Lower lobe of right lung (tissue), 2 donors: ENCODE measurements around the gene PLEKHA1. TPM values are rescaled to one million over a fixed set of nuclear protein-coding genes. Genes with fewer than 3 reads are reported as not detected.

Experiments
- ATAC-seq, 2 donors: fragments of 200-7000 bp; cut with Tn5 transposase; one replicate each; pipeline ENCODE4 v1.9.1; 2020 to 2022; ENCODE audit warnings: mild to moderate bottlenecking in 2 of 2, moderate library complexity in 2 of 2
- DNase-seq: peaks from one replicate; pipeline ENCODE4 v3.0.0-alpha.2; 2020
- H3K27ac ChIP-seq: fragments of 200-600 bp; one replicate; pipeline ENCODE4 v1.8.0; 2022
- H3K27me3 ChIP-seq: fragments of 200-600 bp; one replicate; pipeline ENCODE4 v1.8.0; 2022; ENCODE audit warnings: low read depth
- H3K36me3 ChIP-seq: fragments of 200-600 bp; one replicate; pipeline ENCODE4 v1.8.0; 2022; ENCODE audit warnings: mild to moderate bottlenecking
- H3K4me1 ChIP-seq: fragments of 200-600 bp; one replicate; pipeline ENCODE4 v1.8.0; 2022
- H3K4me3 ChIP-seq: fragments of 200-600 bp; one replicate; pipeline ENCODE4 v1.8.0; 2022; ENCODE audit warnings: mild to moderate bottlenecking
- H3K9me3 ChIP-seq: fragments of 200-600 bp; one replicate; pipeline ENCODE4 v1.8.0; 2022
- CTCF ChIP-seq: fragments of 200-600 bp; IDR thresholded peaks from one replicate; pipeline ENCODE4 v1.8.0; 2022; ENCODE audit warnings: antibody characterized with exemption, mild to moderate bottlenecking
- intact Hi-C: fragments of 100-400 bp; cut with DNase I; formaldehyde crosslinking; loops from one replicate; pipeline ENCODE4 v1.11.0; 2022
- total RNA-seq: library from RNA; stranded (reverse); fragmentation: NEBNext Ultra II Directional; extraction: Animal tissue kit (Norgen Biotek cat#: 25700); gene quantifications from one replicate; pipeline ENCODE4 v1.2.1, GENCODE V29; 2021
- donor health status: DM: no; HTN: yes; CAD: no; lungs with severe emphysema.

The PLEKHA1 gene
- total RNA-seq, 1 donor from 2014 or later, result 46.1 TPM

- Histone ChIP-seq H3K36me3 (no peaks in the 10 kb centered on the region), H3K9me3 (no peaks in the 10 kb centered on the region), H3K4me1 (no peaks in the 10 kb centered on the region), H3K27ac (no peak overlapping the region), H3K27me3 (no peaks in the 10 kb centered on the region), H3K4me3 (no peak overlapping the region)
- ATAC-seq (no peak), DNase-seq (no peak)
- intact Hi-C loops, result loop anchor here (5.0 kb wide), 1 partner anchor 94 kb away; no protein-coding TSS in a partner anchor
- no peak for TF ChIP-seq CTCF
Measured at GRCh38 chr10:122343135-122343800, 31.2 kb upstream of the PLEKHA1 start.

GRCh38 chr10:122343936-122344335 lies 30.6 kb upstream of the PLEKHA1 start:
- no peak for ATAC-seq
- Histone ChIP-seq H3K4me3 (no peak overlapping the region), H3K36me3 (no peaks in the 10 kb centered on the region), H3K27ac (no peak overlapping the region), H3K4me1 (no peaks in the 10 kb centered on the region), H3K27me3 (no peaks in the 10 kb centered on the region), H3K9me3 (no peaks in the 10 kb centered on the region)
- DNase-seq, result no peak
- TF ChIP-seq CTCF, result no peak
- intact Hi-C loops, result loop anchor here (5.0 kb wide), 1 partner anchor 93 kb away; no protein-coding TSS in a partner anchor

- Histone ChIP-seq H3K27me3 (no peaks in the 10 kb centered on the region), H3K4me1 (no peaks in the 10 kb centered on the region), H3K4me3 (no peak overlapping the region), H3K27ac (no peak overlapping the region), H3K9me3 (no peaks in the 10 kb centered on the region), H3K36me3 (no peaks in the 10 kb centered on the region)
- TF ChIP-seq CTCF, result no peak
- ATAC-seq (no peak), DNase-seq (no peak)
- intact Hi-C loops, result loop anchor here (5.0 kb wide), 1 partner anchor 93 kb away; no protein-coding TSS in a partner anchor
Measured at GRCh38 chr10:122344741-122345258, 29.7 kb upstream of the PLEKHA1 start.

GRCh38 chr10:122346326-122346950 lies 28.1 kb upstream of the PLEKHA1 start:
- intact Hi-C loops, result no loop called here

More at GRCh38 chr10:122346326-122346950, 28.1 kb upstream of the PLEKHA1 start:
- ATAC-seq (no peak), DNase-seq (no peak)
- Histone ChIP-seq H3K9me3 (no peaks in the 10 kb centered on the region), H3K4me3 (no peak overlapping the region), H3K4me1 (no peaks in the 10 kb centered on the region), H3K27ac (no peak overlapping the region), H3K36me3 (no peaks in the 10 kb centered on the region), H3K27me3 (no peaks in the 10 kb centered on the region)
- TF ChIP-seq CTCF, result no peak
